Liver (tissue), 9 donors: ENCODE measurements around the gene ZNF532. TPM values are rescaled to one million over a fixed set of nuclear protein-coding genes. Genes with fewer than 3 reads are reported as not detected.

Source experiments
- DNase-seq: peaks from one replicate; pipeline ENCODE4 v3.0.0-alpha.2; 2017; ENCODE audit warnings: low spot score
- H3K27ac ChIP-seq, 2 donors: one replicate each; pipeline ENCODE4 v1.7.0; 2013; ENCODE audit warnings: inconsistent platforms in 2 of 2, low read length in 2 of 2, control low read depth in 1 of 2, low read depth in 1 of 2, mild to moderate bottlenecking in 1 of 2
- H3K27me3 ChIP-seq, 4 donors: one replicate each; pipeline versions ENCODE4 v1.6.1 to v1.7.0; 2013; ENCODE audit warnings: low read length in 3 of 4, inconsistent platforms in 1 of 4, mild to moderate bottlenecking in 1 of 4, moderate library complexity in 1 of 4; ENCODE audit not compliant: control insufficient read depth in 4 of 4, insufficient read depth in 4 of 4
- H3K36me3 ChIP-seq, 4 donors: one replicate each; pipeline versions ENCODE4 v1.6.1 to v1.7.0; 2013; ENCODE audit warnings: low read length in 3 of 4, mild to moderate bottlenecking in 3 of 4, low read depth in 1 of 4, moderate library complexity in 1 of 4; ENCODE audit not compliant: control insufficient read depth in 4 of 4, insufficient read depth in 3 of 4
- H3K4me1 ChIP-seq, 4 donors: one replicate each; pipeline versions ENCODE4 v1.6.1 to v1.7.0; 2013; ENCODE audit warnings: low read length in 3 of 4, mild to moderate bottlenecking in 3 of 4, moderate library complexity in 1 of 4; ENCODE audit not compliant: control insufficient read depth in 4 of 4, insufficient read depth in 4 of 4
- H3K4me3 ChIP-seq, 3 donors: one replicate each; pipeline versions ENCODE4 v1.6.1 to v1.7.0; 2013; ENCODE audit warnings: low read length in 3 of 3, control low read depth in 1 of 3, low read depth in 1 of 3, mild to moderate bottlenecking in 1 of 3
- H3K9ac ChIP-seq, 2 donors: one replicate each; pipeline ENCODE4 v1.7.0; 2013; ENCODE audit warnings: low read length in 2 of 2, mild to moderate bottlenecking in 2 of 2, moderate library complexity in 2 of 2, control low read depth in 1 of 2, low read depth in 1 of 2
- H3K9me3 ChIP-seq, 4 donors: one replicate each; pipeline versions ENCODE4 v1.6.1 to v1.7.0; 2013; ENCODE audit warnings: low read length in 3 of 4; ENCODE audit not compliant: control insufficient read depth in 4 of 4
- EGR1 ChIP-seq, 2 donors: IDR thresholded peaks; 2 replicates each; pipeline ENCODE4 v1.6.1; 2016 to 2018; ENCODE audit warnings: antibody characterized with exemption in 2 of 2, low read depth in 2 of 2
- FOXA1 ChIP-seq: IDR thresholded peaks from 2 replicates; pipeline ENCODE4 v1.6.1; 2016; ENCODE audit warnings: antibody characterized with exemption
- FOXA2 ChIP-seq: IDR thresholded peaks from 2 replicates; pipeline ENCODE4 v1.6.1; 2016; ENCODE audit warnings: antibody characterized with exemption
- GABPA ChIP-seq, 2 donors: IDR thresholded peaks in 1 of 2; conservative IDR thresholded peaks in 1 of 2; 2 replicates each; pipeline ENCODE4 v1.6.1; 2016; ENCODE audit warnings: antibody characterized with exemption in 2 of 2, mild to moderate bottlenecking in 1 of 2, moderate library complexity in 1 of 2
- HNF4A ChIP-seq, 2 donors: conservative IDR thresholded peaks; 2 replicates each; pipeline ENCODE4 v1.6.1; 2016; ENCODE audit warnings: antibody characterized with exemption in 2 of 2, mild to moderate bottlenecking in 2 of 2
- HNF4G ChIP-seq: IDR thresholded peaks from 2 replicates; pipeline ENCODE4 v1.6.1; 2016; ENCODE audit warnings: antibody characterized with exemption
- JUND ChIP-seq, 2 donors: IDR thresholded peaks; 2 replicates each; pipeline ENCODE4 v1.6.1; 2016; ENCODE audit warnings: antibody characterized with exemption in 2 of 2
- NR2F2 ChIP-seq: IDR thresholded peaks from 2 replicates; pipeline ENCODE4 v1.6.1; 2016; ENCODE audit warnings: antibody characterized with exemption
- RAD21 ChIP-seq, 2 donors: IDR thresholded peaks; 2 replicates each; pipeline ENCODE4 v1.6.1; 2016; ENCODE audit warnings: antibody characterized with exemption in 2 of 2, mild to moderate bottlenecking in 2 of 2
- RXRA ChIP-seq, 2 donors: IDR thresholded peaks; 2 replicates each; pipeline ENCODE4 v1.6.1; 2017 to 2018; ENCODE audit warnings: antibody characterized with exemption in 2 of 2, mild to moderate bottlenecking in 1 of 2
- SP1 ChIP-seq: IDR thresholded peaks from 2 replicates; pipeline ENCODE4 v1.6.1; 2018; ENCODE audit warnings: antibody characterized with exemption, mild to moderate bottlenecking
- TAF1 ChIP-seq: conservative IDR thresholded peaks from 2 replicates; pipeline ENCODE4 v1.6.1; 2016; ENCODE audit warnings: antibody characterized with exemption, mild to moderate bottlenecking
- WGBS: extraction: QIAGEN DNeasy Blood & Tissue Kit; methylation state at CpG from one replicate; pipeline ENCODE4 v1.1.7; 2013; 5-methylcytosine and 5-hydroxymethylcytosine counted together
- polyA plus RNA-seq, 2 donors: library from polyadenylated mRNA; stranded (reverse) in 1 of 2; unstranded in 1 of 2; fragments of 200-250 nt in 1 of 2; fragments of >200 nt in 1 of 2; fragmentation: Nextera tagmentation in 1 of 2; extraction: Ambion mirVana in 1 of 2; gene quantifications; one replicate each; pipeline versions ENCODE4 v1.2.1 to v1.2.3, GENCODE V29; 2013 to 2015
- total RNA-seq, 2 donors: library from RNA; depleted of rRNA; stranded (reverse); fragments of >200 nt; gene quantifications; one replicate each; pipeline ENCODE4 v1.2.3, GENCODE V29; 2014
- TF ChIP-seq, protein P1 (sequence below): IDR thresholded peaks from 2 replicates; pipeline ENCODE4 v1.6.1; 2016; ENCODE audit warnings: antibody characterized with exemption
- TF ChIP-seq, protein P2 (sequence below): fragments of 150-350 bp; IDR thresholded peaks from 2 replicates; pipeline ENCODE4 v1.5.1; 2017; ENCODE audit warnings: improper control_type of control experiment, low read depth, low read length; ENCODE audit not compliant: missing input control
- TF ChIP-seq, protein P3 (sequence below): IDR thresholded peaks from 2 replicates; pipeline ENCODE4 v1.6.1; 2016; ENCODE audit warnings: antibody characterized with exemption
- TF ChIP-seq, protein P4 (sequence below): IDR thresholded peaks from 2 replicates; pipeline ENCODE4 v1.6.1; 2016; ENCODE audit warnings: antibody characterized with exemption, mild to moderate bottlenecking
- TF ChIP-seq, protein P5 (sequence below): IDR thresholded peaks from 2 replicates; pipeline ENCODE4 v1.6.1; 2016; ENCODE audit warnings: antibody characterized with exemption
- donor health status: healthy.
- donor health status: healthy.
- donor health status: healthy.
- donor health status: healthy.
- donor health status: healthy.

Gene ZNF532
- total and polyA plus RNA-seq, 4 donors, result 0.68 to 5.6 (median 2.5) TPM

DNA sequence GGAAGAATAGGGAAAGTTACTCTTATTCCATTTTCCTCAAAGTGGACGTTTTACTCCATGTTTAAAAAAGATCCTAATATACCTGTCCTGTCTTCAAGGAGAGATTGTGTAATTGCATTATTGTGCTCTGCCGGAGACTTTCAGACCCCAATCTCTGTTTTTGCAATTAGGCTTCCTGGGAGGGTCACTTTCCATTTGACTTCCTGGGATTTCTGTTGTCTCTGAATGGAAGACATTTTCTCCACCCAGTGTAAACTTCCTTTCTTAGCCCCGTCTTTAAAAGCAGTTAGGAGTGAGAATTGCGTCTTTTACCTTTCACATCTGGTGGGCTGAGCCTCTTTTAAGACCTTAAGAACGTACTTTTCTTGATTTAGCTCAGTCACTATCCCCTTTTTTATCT is 63.0 kb downstream of the ZNF532 start:
- WGBS, result 81% methylated on average over 5 of the region's 5 CpGs
- Histone ChIP-seq H3K9me3 (peaks cover 0 to 3% (median under 1%) of the 10 kb centered on the region in 4 donors), H3K4me3 (no peak overlapping the region), H3K4me1 (no peaks in the 10 kb centered on the region), H3K9ac (no peak overlapping the region), H3K27me3 (no peaks in the 10 kb centered on the region), H3K27ac (no peak overlapping the region), H3K36me3 (no peaks in the 10 kb centered on the region)
- TF ChIP-seq, protein P1, sequence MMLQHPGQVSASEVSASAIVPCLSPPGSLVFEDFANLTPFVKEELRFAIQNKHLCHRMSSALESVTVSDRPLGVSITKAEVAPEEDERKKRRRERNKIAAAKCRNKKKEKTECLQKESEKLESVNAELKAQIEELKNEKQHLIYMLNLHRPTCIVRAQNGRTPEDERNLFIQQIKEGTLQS, result no peak
- TF ChIP-seq NR2F2 (no peak), JUND (IDR thresholded peaks at IDR 0.05) (no peak), FOXA1 (no peak), FOXA2 (no peak), RXRA (IDR thresholded peaks at IDR 0.05) (no peak), TAF1 (no peak), EGR1 (IDR thresholded peaks at IDR 0.05; ENCODE audit: low read depth in 2 of 2) (no peak), HNF4A (conservative IDR thresholded peaks at IDR 0.05) (no peak), GABPA (IDR thresholded peaks at IDR 0.05 in 1 of 2, conservative IDR thresholded peaks at IDR 0.05 in 1 of 2) (no peak), RAD21 (IDR thresholded peaks at IDR 0.05) (no peak), HNF4G (no peak), SP1 (no peak)
- TF ChIP-seq, protein P2, sequence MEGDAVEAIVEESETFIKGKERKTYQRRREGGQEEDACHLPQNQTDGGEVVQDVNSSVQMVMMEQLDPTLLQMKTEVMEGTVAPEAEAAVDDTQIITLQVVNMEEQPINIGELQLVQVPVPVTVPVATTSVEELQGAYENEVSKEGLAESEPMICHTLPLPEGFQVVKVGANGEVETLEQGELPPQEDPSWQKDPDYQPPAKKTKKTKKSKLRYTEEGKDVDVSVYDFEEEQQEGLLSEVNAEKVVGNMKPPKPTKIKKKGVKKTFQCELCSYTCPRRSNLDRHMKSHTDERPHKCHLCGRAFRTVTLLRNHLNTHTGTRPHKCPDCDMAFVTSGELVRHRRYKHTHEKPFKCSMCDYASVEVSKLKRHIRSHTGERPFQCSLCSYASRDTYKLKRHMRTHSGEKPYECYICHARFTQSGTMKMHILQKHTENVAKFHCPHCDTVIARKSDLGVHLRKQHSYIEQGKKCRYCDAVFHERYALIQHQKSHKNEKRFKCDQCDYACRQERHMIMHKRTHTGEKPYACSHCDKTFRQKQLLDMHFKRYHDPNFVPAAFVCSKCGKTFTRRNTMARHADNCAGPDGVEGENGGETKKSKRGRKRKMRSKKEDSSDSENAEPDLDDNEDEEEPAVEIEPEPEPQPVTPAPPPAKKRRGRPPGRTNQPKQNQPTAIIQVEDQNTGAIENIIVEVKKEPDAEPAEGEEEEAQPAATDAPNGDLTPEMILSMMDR, result no peak
- TF ChIP-seq, protein P3, sequence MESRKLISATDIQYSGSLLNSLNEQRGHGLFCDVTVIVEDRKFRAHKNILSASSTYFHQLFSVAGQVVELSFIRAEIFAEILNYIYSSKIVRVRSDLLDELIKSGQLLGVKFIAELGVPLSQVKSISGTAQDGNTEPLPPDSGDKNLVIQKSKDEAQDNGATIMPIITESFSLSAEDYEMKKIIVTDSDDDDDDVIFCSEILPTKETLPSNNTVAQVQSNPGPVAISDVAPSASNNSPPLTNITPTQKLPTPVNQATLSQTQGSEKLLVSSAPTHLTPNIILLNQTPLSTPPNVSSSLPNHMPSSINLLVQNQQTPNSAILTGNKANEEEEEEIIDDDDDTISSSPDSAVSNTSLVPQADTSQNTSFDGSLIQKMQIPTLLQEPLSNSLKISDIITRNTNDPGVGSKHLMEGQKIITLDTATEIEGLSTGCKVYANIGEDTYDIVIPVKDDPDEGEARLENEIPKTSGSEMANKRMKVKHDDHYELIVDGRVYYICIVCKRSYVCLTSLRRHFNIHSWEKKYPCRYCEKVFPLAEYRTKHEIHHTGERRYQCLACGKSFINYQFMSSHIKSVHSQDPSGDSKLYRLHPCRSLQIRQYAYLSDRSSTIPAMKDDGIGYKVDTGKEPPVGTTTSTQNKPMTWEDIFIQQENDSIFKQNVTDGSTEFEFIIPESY, result no peak
- TF ChIP-seq, protein P4, sequence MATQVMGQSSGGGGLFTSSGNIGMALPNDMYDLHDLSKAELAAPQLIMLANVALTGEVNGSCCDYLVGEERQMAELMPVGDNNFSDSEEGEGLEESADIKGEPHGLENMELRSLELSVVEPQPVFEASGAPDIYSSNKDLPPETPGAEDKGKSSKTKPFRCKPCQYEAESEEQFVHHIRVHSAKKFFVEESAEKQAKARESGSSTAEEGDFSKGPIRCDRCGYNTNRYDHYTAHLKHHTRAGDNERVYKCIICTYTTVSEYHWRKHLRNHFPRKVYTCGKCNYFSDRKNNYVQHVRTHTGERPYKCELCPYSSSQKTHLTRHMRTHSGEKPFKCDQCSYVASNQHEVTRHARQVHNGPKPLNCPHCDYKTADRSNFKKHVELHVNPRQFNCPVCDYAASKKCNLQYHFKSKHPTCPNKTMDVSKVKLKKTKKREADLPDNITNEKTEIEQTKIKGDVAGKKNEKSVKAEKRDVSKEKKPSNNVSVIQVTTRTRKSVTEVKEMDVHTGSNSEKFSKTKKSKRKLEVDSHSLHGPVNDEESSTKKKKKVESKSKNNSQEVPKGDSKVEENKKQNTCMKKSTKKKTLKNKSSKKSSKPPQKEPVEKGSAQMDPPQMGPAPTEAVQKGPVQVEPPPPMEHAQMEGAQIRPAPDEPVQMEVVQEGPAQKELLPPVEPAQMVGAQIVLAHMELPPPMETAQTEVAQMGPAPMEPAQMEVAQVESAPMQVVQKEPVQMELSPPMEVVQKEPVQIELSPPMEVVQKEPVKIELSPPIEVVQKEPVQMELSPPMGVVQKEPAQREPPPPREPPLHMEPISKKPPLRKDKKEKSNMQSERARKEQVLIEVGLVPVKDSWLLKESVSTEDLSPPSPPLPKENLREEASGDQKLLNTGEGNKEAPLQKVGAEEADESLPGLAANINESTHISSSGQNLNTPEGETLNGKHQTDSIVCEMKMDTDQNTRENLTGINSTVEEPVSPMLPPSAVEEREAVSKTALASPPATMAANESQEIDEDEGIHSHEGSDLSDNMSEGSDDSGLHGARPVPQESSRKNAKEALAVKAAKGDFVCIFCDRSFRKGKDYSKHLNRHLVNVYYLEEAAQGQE, result no peak
- TF ChIP-seq, protein P5, sequence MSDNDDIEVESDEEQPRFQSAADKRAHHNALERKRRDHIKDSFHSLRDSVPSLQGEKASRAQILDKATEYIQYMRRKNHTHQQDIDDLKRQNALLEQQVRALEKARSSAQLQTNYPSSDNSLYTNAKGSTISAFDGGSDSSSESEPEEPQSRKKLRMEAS, result no peak
- DNase-seq, result no peak

DNA sequence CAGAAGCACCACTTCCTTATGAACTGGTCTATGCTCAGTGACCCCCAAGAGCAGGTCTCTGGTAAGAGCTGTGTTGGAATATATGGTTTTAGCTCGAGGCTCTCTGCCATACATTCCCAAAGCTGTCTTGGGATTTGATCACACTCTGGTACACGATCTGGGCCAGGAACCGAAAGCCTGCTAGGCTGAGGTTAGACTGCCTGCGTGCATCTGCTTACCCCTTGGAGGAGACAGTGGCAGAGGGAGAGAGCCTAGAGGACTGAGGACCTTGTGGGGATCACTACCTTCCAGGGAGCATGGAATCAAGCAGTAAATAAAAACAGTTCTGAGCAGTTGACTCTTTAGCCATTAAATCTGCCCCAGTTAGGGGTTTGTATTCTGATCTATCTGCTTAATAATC is 63.7 kb downstream of the ZNF532 start:
- Histone ChIP-seq H3K4me3 (no peak overlapping the region), H3K36me3 (no peaks in the 10 kb centered on the region), H3K9ac (no peak overlapping the region), H3K27me3 (no peaks in the 10 kb centered on the region), H3K4me1 (no peaks in the 10 kb centered on the region), H3K9me3 (peaks cover 0 to 3% (median under 1%) of the 10 kb centered on the region in 4 donors), H3K27ac (no peak overlapping the region)
- no peak for DNase-seq
- 92% methylated on average over 4 of the region's 4 CpGs for WGBS
- TF ChIP-seq TAF1 (no peak), JUND (IDR thresholded peaks at IDR 0.05) (no peak), SP1 (no peak), NR2F2 (no peak), GABPA (IDR thresholded peaks at IDR 0.05 in 1 of 2, conservative IDR thresholded peaks at IDR 0.05 in 1 of 2) (no peak), FOXA2 (no peak)
- TF ChIP-seq, protein P1, result no peak
- TF ChIP-seq, protein P4, result no peak
- TF ChIP-seq, protein P3, result no peak
- TF ChIP-seq, protein P5, result no peak
